ENCODE data around the gene TM9SF4. TPM values are rescaled to one million over a fixed set of nuclear protein-coding genes. Genes with fewer than 3 reads are reported as not detected.

Gene TM9SF4
- total RNA-seq, 4 donors from 2014 or later: 35.5 to 44.8 (median 42.6) TPM

- in situ Hi-C loops (cut with MboI; ENCODE audit: low pct_ligation_motif_present in 1 of 4, low pct_unique_long_range_greater_than_20kb in 1 of 4, low sequenced_read_pairs in 3 of 4) (no loop called here), intact Hi-C loops (cut with DNase I; ENCODE audit: low total_unique reads) (no loop called here)
- no peaks in the 10 kb centered on the region for H3K27me3 ChIP-seq
- WGBS, 2 donors (ENCODE audit: low coverage in 1 of 2): 85 to 94% methylated on average over 2 of the region's 2 CpGs
- H3K4me1 ChIP-seq: peaks cover 0 to 7% (median 2%) of the 10 kb centered on the region in 4 donors
- H3K27ac ChIP-seq: no peak overlapping the region
- DNase-seq: no peak
- H3K9me3 ChIP-seq: no peaks in the 10 kb centered on the region
- no peak overlapping the region for H3K4me3 ChIP-seq
- no peaks in the 10 kb centered on the region for H3K36me3 ChIP-seq
- no peak for TF ChIP-seq POLR2AphosphoS5 (IDR thresholded peaks at IDR 0.05)
- TF ChIP-seq, protein P1, sequence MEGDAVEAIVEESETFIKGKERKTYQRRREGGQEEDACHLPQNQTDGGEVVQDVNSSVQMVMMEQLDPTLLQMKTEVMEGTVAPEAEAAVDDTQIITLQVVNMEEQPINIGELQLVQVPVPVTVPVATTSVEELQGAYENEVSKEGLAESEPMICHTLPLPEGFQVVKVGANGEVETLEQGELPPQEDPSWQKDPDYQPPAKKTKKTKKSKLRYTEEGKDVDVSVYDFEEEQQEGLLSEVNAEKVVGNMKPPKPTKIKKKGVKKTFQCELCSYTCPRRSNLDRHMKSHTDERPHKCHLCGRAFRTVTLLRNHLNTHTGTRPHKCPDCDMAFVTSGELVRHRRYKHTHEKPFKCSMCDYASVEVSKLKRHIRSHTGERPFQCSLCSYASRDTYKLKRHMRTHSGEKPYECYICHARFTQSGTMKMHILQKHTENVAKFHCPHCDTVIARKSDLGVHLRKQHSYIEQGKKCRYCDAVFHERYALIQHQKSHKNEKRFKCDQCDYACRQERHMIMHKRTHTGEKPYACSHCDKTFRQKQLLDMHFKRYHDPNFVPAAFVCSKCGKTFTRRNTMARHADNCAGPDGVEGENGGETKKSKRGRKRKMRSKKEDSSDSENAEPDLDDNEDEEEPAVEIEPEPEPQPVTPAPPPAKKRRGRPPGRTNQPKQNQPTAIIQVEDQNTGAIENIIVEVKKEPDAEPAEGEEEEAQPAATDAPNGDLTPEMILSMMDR (IDR thresholded peaks at IDR 0.05): no peak
- TF ChIP-seq EP300 (IDR thresholded peaks at IDR 0.05; ENCODE audit: low read depth): no peak
- no peak for TF ChIP-seq POLR2A (IDR thresholded peaks at IDR 0.05)
Measured at GRCh38 chr20:32179515-32179914, 70.0 kb downstream of the TM9SF4 start.

DNA sequence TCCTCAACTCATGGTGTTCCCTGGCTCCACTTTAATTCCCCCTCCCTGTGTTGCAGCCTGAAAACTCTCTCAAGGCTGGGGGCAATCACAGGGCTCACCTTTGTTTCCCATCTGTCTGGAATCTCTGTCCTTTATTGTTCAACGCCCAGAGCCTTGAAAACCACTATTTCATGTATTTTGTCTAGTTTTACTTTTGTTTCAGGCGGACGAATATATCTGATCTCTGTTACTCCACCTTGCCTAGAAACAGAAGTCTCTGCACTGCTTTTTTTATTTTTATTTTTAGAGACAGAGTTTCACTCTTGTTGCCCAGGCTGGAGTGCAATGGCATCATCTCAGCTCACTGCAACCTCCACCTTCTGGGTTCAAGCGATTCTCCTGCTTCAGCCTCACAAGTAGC, 70.4 kb downstream of the TM9SF4 start:
- no peak for DNase-seq
- intact Hi-C loops (cut with DNase I; ENCODE audit: low total_unique reads): loop anchor here (10.0 kb wide), 1 partner anchor 305 kb away; no protein-coding TSS in a partner anchor

DNA sequence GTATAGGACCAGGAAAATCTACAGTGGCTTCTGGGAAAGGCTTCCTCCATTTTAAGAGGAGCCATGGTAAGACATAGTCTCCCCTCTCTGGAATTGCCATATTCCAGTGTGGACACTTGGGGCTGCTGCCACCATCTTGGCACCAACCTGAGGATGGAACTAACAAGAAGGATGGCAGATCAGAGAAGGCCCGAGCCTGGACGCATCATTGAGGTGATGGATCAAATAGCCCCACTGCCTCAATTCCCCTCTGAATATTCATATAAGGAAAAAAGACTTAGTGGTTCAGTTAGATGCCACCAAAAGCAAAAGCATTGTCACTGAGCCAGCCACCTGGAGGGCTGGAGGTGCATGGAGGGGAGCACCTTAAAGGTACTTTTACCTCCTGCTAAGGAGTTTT, 72.1 kb downstream of the TM9SF4 start:
- Histone ChIP-seq H3K9me3 (no peaks in the 10 kb centered on the region), H3K4me1 (peaks cover 0 to 7% (median 2%) of the 10 kb centered on the region in 4 donors), H3K27ac (peak overlapping the region; percentile 46 to 62 (median 61)), H3K36me3 (no peaks in the 10 kb centered on the region), H3K27me3 (no peaks in the 10 kb centered on the region), H3K4me3 (no peak overlapping the region)
- intact Hi-C loops (cut with DNase I; ENCODE audit: low total_unique reads): loop anchor here (10.0 kb wide), 1 partner anchor 303 kb away; no protein-coding TSS in a partner anchor
- no peak for DNase-seq
- 94% methylated on average over 2 of the region's 2 CpGs; no CpG with 5 or more reads in 1 of the 2 donors for WGBS, 2 donors (ENCODE audit: low coverage in 1 of 2)
- TF ChIP-seq POLR2AphosphoS5 (IDR thresholded peaks at IDR 0.05) (no peak), EP300 (IDR thresholded peaks at IDR 0.05; ENCODE audit: low read depth) (no peak), POLR2A (IDR thresholded peaks at IDR 0.05) (no peak)
- TF ChIP-seq, protein P1 (IDR thresholded peaks at IDR 0.05): no peak
- in situ Hi-C loops (cut with MboI; ENCODE audit: low pct_ligation_motif_present in 1 of 4, low pct_unique_long_range_greater_than_20kb in 1 of 4, low sequenced_read_pairs in 3 of 4): no loop called here

More for the DNA sequence above, 70.4 kb downstream of the TM9SF4 start:
- peaks cover 0 to 7% (median 2%) of the 10 kb centered on the region in 4 donors for H3K4me1 ChIP-seq
- in situ Hi-C loops (cut with MboI; ENCODE audit: low pct_ligation_motif_present in 1 of 4, low pct_unique_long_range_greater_than_20kb in 1 of 4, low sequenced_read_pairs in 3 of 4): no loop called here
- H3K27ac ChIP-seq: no peak overlapping the region
- 86 to 94% methylated on average over 2 to 4 of the region's 4 CpGs for WGBS, 2 donors (ENCODE audit: low coverage in 1 of 2)
- no peaks in the 10 kb centered on the region for H3K36me3 ChIP-seq
- TF ChIP-seq EP300 (IDR thresholded peaks at IDR 0.05; ENCODE audit: low read depth) (no peak), POLR2A (IDR thresholded peaks at IDR 0.05) (no peak), POLR2AphosphoS5 (IDR thresholded peaks at IDR 0.05) (no peak)
- TF ChIP-seq, protein P1 (IDR thresholded peaks at IDR 0.05): no peak
- H3K9me3 ChIP-seq: no peaks in the 10 kb centered on the region
- no peaks in the 10 kb centered on the region for H3K27me3 ChIP-seq
- H3K4me3 ChIP-seq: no peak overlapping the region

GRCh38 chr20:32183947-32184635, 74.6 kb downstream of the TM9SF4 start:
- no peaks in the 10 kb centered on the region for H3K9me3 ChIP-seq
- H3K27me3 ChIP-seq: no peaks in the 10 kb centered on the region
- no peak overlapping the region for H3K4me3 ChIP-seq
- intact Hi-C loops (cut with DNase I; ENCODE audit: low total_unique reads): loop anchor here (10.0 kb wide), 1 partner anchor 301 kb away; no protein-coding TSS in a partner anchor
- H3K27ac ChIP-seq: no peak overlapping the region
- 83% methylated on average over 4 of the region's 4 CpGs; no CpG with 5 or more reads in 1 of the 2 donors for WGBS, 2 donors (ENCODE audit: low coverage in 1 of 2)
- peaks cover 5 to 12% (median 9%) of the 10 kb centered on the region in 4 donors for H3K4me1 ChIP-seq
- TF ChIP-seq POLR2A (IDR thresholded peaks at IDR 0.05) (no peak), EP300 (IDR thresholded peaks at IDR 0.05; ENCODE audit: low read depth) (no peak), POLR2AphosphoS5 (IDR thresholded peaks at IDR 0.05) (no peak)
- TF ChIP-seq, protein P1 (IDR thresholded peaks at IDR 0.05): no peak
- no peaks in the 10 kb centered on the region for H3K36me3 ChIP-seq
- no peak for DNase-seq
- in situ Hi-C loops (cut with MboI; ENCODE audit: low pct_ligation_motif_present in 1 of 4, low pct_unique_long_range_greater_than_20kb in 1 of 4, low sequenced_read_pairs in 3 of 4): no loop called here

Data from transverse colon (tissue), 4 donors.